HG02763 (cell line): ENCODE data around the gene PYDC1.
"Not testable (repeated sequence)": the region's sequence is repeated elsewhere in the genome, so short reads cannot be mapped to it uniquely, and the experiment has no call there.

Experiments
- ATAC-seq: cut with Tn5 transposase; IDR thresholded peaks from one replicate; pipeline ENCODE4 v1.9.1; 2021; ENCODE audit warnings: mild to moderate bottlenecking, moderate library complexity; ENCODE audit not compliant: unreplicated experiment

Gene PYDC1

DNA sequence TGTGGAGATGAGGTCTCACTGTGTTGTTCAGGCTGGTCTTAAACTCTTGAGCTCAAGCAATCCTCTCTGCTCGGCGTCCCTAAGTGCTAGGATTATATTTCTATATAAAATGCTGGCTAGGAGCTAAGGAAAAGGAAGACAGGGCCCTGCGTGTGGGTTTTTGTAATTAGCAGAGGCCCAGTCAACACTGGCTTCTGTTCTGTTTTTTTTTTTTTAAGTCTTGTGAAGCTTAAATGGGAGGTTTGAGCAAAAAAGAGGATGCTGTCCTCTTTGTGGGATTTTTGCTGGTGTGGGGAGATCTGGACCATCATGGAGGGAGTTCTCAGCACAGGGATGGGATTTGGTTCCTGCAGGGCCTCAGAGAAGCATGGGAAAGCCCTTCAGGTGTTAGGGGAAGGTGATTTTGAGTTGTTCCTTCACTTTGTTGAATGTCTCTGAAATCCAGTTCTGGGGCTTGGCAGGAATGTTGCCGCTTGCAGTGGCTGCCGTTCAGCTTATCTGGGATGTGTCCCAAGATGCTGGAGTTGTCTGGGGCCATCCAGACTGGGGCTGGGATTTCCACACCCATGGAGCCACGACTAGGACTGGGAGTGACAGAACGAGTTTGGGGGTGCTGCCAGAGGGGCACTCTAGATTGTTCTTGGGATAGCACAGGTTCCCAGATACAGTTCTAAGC lies 18.6 kb downstream of the PYDC1 start:
- no peak for ATAC-seq

DNA sequence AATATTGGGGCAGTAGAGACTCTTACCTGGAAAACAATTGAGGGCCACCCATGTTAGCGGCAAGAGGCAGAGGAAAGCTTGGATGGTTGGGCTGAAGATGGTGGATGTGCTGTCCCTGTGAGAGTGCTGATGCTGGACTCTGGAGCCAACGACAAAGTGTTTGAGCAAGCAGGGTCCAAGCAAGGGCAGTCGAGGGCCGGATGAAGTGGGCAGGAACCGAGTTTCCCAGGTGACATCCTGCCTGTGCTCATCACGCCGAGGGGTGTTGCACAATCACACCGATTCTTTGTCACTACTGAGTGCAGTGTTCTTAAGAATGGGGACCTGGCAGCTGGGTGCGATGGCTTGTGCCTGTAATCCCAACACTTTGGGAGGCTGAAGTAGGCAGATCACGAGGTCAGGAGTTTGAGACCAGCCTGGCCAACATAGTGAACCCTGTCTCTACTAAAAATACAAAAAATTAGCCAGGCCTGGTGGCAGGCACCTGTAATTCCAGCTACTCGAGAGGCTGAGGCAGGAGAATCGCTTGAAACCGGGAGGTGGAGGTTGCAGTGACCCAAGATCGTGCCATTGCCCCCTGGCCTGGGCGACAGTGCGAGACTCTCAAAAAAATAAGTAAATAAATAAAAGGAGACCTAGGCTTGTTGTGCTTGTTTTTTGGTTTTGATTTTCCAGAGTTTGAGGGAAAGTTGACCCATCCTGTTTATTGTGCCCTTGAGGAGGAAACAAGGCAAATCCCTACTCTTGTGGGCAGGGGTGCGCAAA lies 20.4 kb downstream of the PYDC1 start:
- ATAC-seq: no peak

DNA sequence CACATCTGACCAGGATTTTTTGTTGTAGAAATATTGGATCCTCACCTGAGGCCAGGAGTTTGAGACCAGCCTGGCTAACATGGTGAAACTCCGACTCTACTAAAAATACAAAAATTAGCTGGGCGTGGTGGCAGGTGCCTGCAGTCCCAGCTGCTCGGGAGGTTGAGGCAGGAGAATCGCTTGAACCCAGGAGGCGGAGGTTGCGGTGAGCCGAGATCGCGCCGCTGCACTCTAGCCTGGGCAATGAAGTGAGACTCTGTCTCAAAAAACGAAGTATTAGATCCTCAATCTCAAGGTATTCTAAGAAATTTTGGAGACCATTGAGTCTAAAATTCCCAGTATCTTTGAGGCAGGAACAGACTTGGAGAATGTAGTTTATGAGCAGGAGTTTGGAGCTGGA lies 21.1 kb downstream of the PYDC1 start:
- not testable (repeated sequence) for ATAC-seq

DNA sequence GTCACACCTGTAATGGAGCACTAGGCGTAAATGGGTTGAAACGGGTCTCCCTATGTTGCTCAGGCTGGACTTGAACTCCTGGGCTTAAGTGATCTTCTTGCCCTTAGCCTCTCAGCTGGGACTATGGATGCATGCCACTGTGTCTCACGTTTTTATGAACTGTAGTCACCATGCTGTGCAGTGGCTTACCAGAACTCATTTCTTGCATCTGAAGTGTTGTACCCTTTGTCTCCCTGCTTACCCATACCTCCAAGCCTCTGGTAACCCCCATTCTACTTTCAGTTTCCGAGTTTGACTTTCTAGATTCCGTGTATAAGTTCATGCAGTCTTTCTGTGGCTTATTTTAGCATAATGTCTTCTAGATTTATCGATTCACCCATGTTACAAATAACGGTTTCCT lies 22.0 kb downstream of the PYDC1 start:
- ATAC-seq: no peak

DNA sequence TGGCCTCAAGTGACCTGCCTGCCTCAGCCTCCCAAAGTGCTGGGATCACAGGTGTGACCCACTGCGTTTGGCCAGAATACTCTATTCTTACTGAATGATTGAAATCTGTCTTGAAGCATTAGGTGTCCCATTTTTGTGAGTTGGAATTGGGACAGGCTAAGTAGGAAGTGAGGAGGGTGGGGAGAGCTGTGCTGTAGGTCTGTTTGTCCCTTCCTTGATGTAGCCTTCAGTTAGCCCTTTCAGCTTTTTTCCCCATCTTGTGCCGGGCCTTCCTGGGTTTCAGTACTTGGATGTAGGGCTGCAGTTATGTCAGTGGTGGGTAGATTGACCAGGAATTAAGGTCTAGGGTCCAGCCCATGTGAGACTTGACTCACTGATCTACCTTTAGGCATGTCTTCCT lies 23.1 kb downstream of the PYDC1 start:
- no peak for ATAC-seq

DNA sequence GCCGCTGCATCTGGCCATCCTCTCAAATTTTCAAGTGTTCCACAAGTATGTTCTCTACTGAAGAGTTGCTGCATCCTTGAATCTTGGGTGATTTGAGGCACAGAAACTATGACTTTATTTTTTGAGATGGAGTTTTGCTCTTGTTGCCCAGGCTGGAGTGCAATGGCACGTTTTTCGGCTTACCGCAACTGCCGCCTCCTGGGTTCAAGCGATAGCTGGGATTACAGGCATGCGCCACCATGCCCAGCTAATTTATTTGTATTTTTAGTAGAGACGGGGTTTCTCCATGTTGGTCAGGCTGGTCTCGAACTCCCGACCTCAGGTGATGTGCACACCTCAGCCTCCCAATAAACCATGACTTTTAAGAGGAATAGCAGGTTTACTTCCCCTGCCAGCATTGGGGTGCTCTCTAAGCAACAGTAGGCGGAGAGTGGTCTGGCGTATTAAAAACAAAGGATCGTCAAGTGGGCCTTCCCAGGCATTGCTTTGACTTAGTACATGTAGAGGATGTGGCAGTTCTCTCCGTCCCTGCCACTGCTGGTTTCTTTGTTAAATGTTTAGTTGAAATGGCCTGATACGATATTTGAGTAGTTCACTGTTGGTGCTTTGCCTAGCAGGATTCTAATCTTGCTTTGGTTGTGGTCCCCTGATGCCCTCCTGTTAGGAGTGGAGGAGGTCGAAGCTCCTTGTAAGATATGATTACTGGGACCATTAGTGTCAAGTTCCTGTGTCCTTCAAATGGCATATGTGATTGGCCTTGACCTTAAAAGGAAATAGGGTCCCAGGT lies 23.9 kb downstream of the PYDC1 start:
- no peak for ATAC-seq

- ATAC-seq: no peak
These were observed 25.1 kb downstream of the PYDC1 start for GRCh38 chr16:31191697-31192428.

DNA sequence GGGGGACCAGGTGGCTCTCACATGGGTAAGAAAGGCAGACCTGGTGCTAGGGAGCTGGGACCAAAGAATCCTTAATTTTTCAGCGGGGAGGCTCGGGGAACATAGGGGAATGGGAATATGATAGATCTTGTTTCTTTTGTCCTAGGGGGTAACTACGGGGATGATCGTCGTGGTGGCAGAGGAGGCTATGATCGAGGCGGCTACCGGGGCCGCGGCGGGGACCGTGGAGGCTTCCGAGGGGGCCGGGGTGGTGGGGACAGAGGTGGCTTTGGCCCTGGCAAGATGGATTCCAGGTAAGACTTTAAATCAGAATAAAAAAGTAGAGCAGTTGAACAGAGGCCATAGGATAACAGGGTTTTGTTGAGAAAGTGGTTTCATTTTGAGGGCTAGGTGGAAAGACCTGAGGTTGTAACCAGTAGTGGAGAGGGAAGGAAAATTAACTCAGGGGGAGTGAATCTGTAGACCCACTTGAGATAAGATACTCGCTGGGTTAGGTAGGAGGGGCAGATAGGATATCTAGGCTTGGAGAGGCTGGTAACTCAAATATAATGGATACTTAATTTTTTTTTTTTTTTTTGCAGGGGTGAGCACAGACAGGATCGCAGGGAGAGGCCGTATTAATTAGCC lies 26.0 kb downstream of the PYDC1 start:
- ATAC-seq: no peak

DNA sequence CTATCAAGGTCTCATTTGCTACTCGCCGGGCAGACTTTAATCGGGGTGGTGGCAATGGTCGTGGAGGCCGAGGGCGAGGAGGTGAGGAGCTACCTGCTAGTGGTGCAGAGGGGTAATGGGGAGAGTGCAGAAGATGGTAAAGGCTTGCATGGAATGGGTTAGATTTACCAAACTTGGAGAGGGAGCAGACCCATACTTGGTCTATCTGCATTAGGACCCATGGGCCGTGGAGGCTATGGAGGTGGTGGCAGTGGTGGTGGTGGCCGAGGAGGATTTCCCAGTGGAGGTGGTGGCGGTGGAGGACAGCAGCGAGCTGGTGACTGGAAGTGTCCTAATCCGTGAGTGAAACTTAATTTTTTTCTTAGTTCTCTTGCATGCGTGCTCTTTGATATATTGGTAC lies 26.9 kb downstream of the PYDC1 start:
- no peak for ATAC-seq

- no peak for ATAC-seq
These were observed 27.5 kb downstream of the PYDC1 start for GRCh38 chr16:31189412-31189778.

GRCh38 chr16:31188450-31189411 lies 28.2 kb downstream of the PYDC1 start:
- ATAC-seq: no peak

DNA sequence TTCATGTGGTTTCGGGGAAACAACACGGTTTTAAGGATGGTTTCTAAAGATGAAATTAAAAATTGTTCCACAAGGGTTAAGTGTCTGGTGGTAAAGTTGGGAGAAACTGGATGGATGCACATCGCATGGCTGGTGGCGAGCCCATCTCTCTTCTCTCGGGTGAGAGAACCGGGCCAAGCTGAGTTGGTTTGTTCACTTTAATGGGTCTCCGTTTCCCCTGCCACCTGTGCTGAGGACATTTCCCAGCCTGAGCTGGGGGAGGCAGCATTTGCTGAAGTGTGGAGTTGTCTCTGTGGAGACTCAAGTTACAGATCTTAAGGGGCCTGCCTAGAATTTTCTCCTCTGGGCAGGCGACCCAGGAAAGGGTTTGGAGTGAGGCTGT lies 29.1 kb downstream of the PYDC1 start:
- ATAC-seq: no peak

DNA sequence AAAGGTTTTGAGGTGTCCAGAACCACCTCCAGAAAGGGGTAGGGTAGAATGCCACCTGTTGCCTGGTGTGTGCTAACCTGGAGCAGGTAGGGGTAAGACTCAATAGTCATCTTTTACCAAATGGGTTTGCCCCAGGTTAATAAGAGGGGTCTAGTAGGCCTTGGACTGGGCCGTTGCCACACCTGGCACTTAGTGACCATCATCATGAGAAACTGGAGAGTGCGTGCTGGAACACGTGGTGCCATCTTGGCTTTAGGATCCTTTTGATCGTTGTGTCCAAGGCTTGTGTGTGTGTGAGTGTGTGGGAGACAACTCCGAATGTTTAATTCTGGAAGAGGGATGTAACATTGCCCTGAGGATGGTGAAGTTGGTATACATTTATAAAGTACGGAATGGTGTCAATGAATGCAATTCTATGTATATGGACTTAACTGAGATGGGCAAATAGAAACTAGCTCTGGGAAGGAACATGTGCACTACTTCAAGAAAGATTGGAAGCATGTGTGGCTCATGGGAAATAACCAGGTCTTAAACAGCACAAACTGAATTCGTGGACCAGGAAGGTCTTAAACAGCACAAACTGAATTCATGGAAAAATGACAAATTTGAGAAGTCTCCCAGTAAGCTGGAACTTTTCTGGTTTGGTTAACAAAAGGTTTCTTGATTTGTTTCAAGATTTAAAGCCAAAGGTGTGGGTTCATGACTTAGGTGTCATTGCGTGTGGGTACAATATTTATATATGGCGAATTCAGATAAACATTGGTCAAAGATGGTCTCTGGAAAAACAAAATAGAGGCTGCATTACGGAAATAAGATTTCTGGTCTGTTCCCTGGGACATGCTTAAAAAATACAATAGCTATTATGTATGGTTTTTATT lies 29.8 kb downstream of the PYDC1 start:
- ATAC-seq: no peak

DNA sequence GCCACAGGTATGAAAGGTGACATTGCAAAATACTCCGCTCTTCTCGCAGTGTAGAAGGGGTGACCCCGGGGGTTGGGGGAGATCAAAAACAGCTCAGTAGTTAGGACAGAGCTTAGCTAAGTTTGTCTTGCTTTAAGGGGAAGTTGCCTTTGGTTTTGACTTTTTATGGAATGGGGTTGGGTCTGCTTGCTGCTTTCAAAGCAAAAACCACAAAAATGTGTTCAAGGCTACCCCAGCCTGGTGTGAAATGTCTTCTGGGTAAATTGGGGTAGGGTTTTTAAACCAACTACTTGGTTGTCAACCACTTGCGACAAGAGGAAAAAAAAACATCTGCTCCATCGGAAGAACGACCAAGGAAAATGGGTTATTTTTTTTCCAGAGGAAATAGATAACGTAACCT lies 30.8 kb downstream of the PYDC1 start:
- ATAC-seq: no peak

- ATAC-seq: no peak
These were observed 31.6 kb downstream of the PYDC1 start for GRCh38 chr16:31185339-31185738.

- no peak for ATAC-seq
These were observed 32.0 kb downstream of the PYDC1 start for GRCh38 chr16:31184888-31185287.

DNA sequence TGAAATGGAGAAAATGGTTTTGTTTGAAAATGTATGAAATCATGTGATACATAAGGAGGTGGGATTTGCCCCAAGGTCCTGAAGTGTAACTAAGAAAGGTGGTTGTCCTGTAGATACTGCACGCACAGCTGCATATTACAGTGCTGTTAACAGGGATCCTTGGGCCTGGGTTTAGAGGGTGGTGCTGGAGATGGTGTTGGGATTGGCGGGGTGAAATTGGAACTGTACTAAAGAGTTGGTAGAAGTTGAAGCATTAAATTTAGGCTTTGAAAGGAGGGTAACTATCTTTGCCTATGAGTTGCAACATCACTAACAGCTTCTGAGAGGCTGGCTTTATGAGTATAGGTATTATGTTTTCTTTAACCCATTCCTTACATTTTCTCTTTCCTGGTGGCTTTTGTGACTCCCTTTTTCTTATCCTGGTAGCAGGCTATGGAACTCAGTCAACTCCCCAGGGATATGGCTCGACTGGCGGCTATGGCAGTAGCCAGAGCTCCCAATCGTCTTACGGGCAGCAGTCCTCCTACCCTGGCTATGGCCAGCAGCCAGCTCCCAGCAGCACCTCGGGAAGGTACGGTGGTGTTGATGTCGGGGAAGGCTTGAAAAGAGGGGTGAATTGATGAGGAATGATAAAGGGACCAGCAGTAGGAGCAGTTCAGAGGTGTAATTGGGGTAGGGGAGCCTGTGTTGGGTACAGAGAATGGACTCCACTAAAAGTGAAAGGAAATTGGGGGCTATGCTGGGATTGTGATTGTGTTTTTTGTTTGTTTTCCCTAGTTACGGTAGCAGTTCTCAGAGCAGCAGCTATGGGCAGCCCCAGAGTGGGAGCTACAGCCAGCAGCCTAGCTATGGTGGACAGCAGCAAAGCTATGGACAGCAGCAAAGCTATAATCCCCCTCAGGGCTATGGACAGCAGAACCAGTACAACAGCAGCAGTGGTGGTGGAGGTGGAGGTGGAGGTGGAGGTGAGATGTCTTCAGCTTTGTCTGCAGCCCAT lies 33.2 kb downstream of the PYDC1 start:
- no peak for ATAC-seq
